ENCODE data around the gene LCN15.

DNA sequence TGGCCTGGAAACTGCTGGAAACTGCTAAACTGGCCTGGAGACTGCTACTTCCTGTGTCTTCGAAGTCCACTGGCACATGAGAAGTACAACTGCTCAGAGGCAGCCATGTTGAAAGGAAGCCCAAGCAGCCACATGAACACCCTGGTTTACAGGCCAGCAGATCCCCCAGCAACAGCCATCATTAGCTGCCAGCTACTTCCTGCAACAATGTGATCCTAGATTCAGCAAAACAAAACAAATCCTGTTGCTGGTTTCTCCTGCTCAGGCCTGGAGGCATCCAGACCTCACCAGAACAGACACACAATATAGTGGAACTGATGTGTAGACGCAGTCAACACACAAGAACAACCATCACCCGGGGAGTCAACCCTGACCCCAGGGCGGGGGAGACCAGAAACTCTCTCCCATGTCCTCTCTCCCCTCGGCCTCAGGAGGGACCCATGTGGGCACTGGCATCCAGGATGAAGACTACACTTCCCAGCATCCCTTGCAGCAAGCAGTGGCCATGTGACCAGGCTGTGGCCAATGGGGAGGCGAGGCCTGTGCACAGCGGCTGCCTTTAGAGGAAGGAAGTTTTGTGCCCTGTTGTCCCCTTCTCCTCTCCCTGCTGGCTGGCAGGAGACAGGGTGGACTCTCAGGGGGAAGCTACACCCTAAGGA, 9.2 kb upstream of the LCN15 start:
- TF ChIP-seq EZH2 (IDR thresholded peaks at IDR 0.05; ENCODE audit: borderline replicate concordance, insufficient read depth, low read length, poor library complexity, severe bottlenecking): no peak
- TF ChIP-seq, protein P1, sequence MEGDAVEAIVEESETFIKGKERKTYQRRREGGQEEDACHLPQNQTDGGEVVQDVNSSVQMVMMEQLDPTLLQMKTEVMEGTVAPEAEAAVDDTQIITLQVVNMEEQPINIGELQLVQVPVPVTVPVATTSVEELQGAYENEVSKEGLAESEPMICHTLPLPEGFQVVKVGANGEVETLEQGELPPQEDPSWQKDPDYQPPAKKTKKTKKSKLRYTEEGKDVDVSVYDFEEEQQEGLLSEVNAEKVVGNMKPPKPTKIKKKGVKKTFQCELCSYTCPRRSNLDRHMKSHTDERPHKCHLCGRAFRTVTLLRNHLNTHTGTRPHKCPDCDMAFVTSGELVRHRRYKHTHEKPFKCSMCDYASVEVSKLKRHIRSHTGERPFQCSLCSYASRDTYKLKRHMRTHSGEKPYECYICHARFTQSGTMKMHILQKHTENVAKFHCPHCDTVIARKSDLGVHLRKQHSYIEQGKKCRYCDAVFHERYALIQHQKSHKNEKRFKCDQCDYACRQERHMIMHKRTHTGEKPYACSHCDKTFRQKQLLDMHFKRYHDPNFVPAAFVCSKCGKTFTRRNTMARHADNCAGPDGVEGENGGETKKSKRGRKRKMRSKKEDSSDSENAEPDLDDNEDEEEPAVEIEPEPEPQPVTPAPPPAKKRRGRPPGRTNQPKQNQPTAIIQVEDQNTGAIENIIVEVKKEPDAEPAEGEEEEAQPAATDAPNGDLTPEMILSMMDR (IDR thresholded peaks at IDR 0.05; ENCODE audit: poor library complexity, severe bottlenecking): no peak
